AG04449 (cell line): Measurements from ENCODE around the gene TIMM17A.

Experiments used
- CTCF ChIA-PET: fragments of 350-600 bp; formaldehyde crosslinking; extraction: SDS; loops from one replicate; lab custom pipeline; 2021; ENCODE audit warnings: antibody characterized with exemption; lab: Yijun Ruan, JAX
- POLR2A ChIA-PET: fragments of 400-600, 350-600 bp; formaldehyde crosslinking; extraction: SDS; loops from one replicate; lab custom pipeline; 2020; ENCODE audit warnings: antibody characterized with exemption, inconsistent platforms; lab: Yijun Ruan, JAX
- DNase-seq: peaks from one replicate; pipeline ENCODE4 v3.0.0-alpha.2; 2010; ENCODE audit warnings: low read depth, low spot score
- H3K4me3 ChIP-seq: 2 replicates; pipeline ENCODE4 v1.5.1; 2011; ENCODE audit warnings: low read depth, mild to moderate bottlenecking, control low read depth, low read length
- TF ChIP-seq, protein P1 (sequence below): IDR thresholded peaks from one replicate; pipeline ENCODE4 v1.5.1; 2011; ENCODE audit warnings: mild to moderate bottlenecking, moderate library complexity, low read length, control low read depth, inconsistent platforms; ENCODE audit not compliant: insufficient read depth; ENCODE audit errors: missing control alignments

Gene TIMM17A

DNA sequence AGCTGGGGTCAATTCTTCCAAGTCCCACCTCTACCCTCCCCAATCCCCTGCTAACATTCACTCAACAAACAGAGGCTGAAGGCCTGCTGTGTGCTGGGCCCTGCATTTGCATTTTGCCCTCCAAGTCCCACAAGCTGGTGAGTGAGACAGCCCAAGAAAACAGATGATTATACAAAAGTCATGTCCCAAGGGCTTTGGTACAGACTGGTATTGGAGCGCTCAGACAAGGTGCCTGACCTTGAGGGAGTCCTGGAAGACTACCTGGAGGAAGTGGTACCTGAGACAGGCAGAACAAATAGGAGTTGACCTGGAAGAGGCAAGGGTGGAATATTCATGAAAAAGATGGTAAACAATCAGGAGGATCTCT lies 13.2 kb upstream of the TIMM17A start:
- TF ChIP-seq, protein P1, sequence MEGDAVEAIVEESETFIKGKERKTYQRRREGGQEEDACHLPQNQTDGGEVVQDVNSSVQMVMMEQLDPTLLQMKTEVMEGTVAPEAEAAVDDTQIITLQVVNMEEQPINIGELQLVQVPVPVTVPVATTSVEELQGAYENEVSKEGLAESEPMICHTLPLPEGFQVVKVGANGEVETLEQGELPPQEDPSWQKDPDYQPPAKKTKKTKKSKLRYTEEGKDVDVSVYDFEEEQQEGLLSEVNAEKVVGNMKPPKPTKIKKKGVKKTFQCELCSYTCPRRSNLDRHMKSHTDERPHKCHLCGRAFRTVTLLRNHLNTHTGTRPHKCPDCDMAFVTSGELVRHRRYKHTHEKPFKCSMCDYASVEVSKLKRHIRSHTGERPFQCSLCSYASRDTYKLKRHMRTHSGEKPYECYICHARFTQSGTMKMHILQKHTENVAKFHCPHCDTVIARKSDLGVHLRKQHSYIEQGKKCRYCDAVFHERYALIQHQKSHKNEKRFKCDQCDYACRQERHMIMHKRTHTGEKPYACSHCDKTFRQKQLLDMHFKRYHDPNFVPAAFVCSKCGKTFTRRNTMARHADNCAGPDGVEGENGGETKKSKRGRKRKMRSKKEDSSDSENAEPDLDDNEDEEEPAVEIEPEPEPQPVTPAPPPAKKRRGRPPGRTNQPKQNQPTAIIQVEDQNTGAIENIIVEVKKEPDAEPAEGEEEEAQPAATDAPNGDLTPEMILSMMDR = no peak

DNA sequence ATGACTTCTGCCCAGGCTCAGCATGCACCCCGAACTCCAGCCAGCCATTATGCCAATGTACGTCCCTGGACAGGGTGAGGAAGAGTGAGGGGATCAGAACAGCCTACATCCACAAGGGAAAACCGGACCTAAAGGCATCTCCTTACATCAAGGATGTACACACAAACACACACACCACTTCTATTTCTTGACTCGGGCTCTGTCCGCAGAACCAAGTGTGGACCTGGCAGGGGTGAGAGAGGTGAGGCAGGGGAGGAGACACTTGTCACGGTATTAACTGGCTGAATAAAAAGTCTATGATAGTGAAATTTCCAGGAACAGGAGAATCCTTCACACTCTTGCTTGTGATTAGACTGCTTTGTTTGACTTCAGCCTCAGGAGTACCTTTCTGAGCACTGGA lies 11.3 kb upstream of the TIMM17A start:
- peak overlapping the region; percentile 85 for H3K4me3 ChIP-seq
- POLR2A ChIA-PET = interaction anchor here (0.9 to 1.4 kb wide), 2 partner anchors 26 to 38 kb away, joined by 3 to 5 read pairs; no protein-coding TSS in a partner anchor
- TF ChIP-seq, protein P1 = no peak
- CTCF ChIA-PET = interaction anchor here (0.6 to 3.5 kb wide), 6 partner anchors 9 to 66 kb away, joined by 3 to 63 read pairs (median 6); partner anchors contain the start of gene TIMM17A
- no peak for DNase-seq

More for the DNA sequence above, 13.2 kb upstream of the TIMM17A start:
- DNase-seq = no peak
- CTCF ChIA-PET = interaction anchor here (1.3 to 2.1 kb wide), 3 partner anchors 10 to 46 kb away, joined by 3 to 12 read pairs (median 3); no protein-coding TSS in a partner anchor
- POLR2A ChIA-PET = no interaction called here
- peak overlapping the region; percentile 43 for H3K4me3 ChIP-seq

DNA sequence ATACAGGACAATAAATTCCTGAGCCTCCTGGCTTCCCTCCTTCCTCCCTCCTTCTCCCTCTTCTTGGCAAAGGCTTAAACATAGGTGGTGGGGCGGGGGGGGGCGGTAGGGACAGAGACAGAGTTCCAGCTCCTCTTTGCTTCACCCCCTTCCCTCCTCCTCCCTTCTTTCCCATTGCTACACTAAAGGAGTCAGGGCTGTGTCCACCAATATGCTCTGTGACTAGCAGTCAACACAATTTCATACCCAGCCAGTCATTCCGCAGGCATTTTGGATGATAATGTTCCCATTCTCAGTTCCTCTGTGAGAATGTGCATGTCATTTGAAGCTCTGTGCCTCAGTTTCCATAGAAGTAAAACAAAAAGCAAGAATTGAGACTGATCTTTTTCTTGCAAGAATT lies 10.7 kb upstream of the TIMM17A start:
- peak overlapping the region; percentile 85 for H3K4me3 ChIP-seq
- TF ChIP-seq, protein P1 = no peak
- DNase-seq = no peak
- ChIA-PET CTCF (interaction anchor here (1.1 to 3.5 kb wide), 13 partner anchors 10 to 92 kb away, joined by 3 to 63 read pairs (median 7); partner anchors contain the start of gene TIMM17A), POLR2A (interaction anchor here (0.9 to 2.8 kb wide), 5 partner anchors 27 to 49 kb away, joined by 3 to 22 read pairs (median 5); partner anchors contain the start of gene RNPEP)

DNA sequence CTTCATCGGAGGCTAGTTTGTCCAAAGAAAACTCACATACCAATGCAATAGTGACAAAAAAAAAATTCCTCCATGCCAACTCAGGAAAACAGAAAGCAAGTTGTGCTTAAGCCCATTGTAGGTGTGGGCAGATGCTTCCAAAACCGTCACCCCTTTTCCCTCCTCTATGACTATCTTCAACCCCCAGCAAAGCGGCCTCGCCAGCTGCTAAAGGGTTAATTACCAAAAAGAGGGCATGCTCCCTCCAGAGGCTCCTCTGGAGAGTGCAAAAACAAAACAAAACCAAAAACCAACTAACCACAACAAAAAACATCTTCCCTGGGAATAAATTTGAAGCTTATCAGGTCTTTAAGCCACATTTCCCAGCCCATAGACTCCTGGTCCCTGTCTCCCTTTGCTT lies 10.1 kb upstream of the TIMM17A start:
- ChIA-PET CTCF (interaction anchor here (0.8 to 3.5 kb wide), 19 partner anchors 9 to 103 kb away, joined by 3 to 63 read pairs (median 5); partner anchors contain the start of gene TIMM17A), POLR2A (interaction anchor here (1.0 to 2.8 kb wide), 6 partner anchors 10 to 49 kb away, joined by 3 to 22 read pairs (median 12); partner anchors contain the start of genes RNPEP and TIMM17A)
- TF ChIP-seq, protein P1 = peak; percentile 44
- DNase-seq = no peak
- H3K4me3 ChIP-seq = peak overlapping the region; percentile 85

DNA sequence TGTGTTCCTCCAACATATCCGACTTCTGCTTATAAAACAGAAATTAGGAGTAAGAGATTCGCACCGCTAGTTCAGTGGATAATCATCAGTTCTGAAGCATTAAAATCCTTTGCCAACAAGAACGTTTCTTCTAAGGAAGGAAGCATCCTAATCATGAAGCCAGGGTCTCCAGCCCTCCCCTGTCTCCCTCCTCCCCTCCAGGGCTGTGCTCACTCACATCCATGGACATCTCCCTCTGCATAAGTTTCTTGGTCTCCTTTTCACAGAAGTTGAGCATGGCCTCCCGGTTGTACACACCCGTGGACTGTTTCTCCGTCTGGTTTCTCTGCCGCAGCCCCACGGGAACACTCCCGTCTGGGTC lies 9.5 kb upstream of the TIMM17A start:
- TF ChIP-seq, protein P1 = no peak
- DNase-seq = no peak
- ChIA-PET POLR2A (interaction anchor here (0.6 to 2.8 kb wide), 14 partner anchors 7 to 73 kb away, joined by 3 to 22 read pairs (median 5); partner anchors contain the start of gene TIMM17A), CTCF (interaction anchor here (0.8 to 3.5 kb wide), 19 partner anchors 9 to 104 kb away, joined by 3 to 63 read pairs (median 5); partner anchors contain the start of gene TIMM17A)
- H3K4me3 ChIP-seq = peak overlapping the region; percentile 85

DNA sequence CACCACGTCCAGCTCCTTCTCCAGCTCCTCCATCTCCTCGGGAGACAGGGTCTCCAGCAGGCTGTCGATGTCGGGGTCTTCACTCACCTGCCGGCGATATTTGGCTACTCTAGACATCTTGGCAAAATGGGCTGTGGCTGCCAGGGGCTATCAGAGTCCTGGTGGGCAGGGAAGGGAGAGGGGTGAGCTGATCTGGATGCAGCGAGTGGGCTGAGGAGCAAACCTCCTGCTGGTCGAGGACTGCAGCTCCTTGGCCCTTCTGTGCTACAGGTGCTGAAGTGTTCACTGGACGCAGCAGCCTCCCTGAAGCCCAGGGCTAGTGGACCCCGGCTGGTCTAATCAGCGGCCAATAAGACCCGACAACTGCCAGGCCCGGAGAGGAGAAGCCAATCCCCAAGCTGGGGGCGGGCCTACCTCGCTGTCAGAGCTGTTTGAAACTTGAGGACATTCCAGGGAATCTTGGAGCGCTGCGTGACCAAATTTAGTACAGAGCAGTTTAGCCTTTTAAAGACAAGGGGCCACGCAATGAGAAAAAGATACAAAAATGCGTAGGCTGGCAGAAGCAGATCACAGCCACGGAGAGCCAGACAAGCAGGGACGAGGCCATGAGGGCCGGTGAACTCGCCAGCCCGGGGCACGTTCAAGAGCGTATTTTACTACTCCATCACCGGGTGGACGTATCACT lies 8.9 kb upstream of the TIMM17A start, which contains the start of gene LMOD1:
Gene LMOD1 (minus strand): TSS at position 325 of the 685 bp plus-strand sequence. CDS start 208 bp downstream, at position 117.
- peak within 1 kb of the TSS; percentile 85 for H3K4me3 ChIP-seq
- POLR2A ChIA-PET = interaction anchor here (0.6 to 2.8 kb wide), 15 partner anchors 8 to 407 kb away, joined by 3 to 22 read pairs (median 5); partner anchors contain the start of gene TIMM17A
- TF ChIP-seq, protein P1 = no peak
- DNase-seq = peak; percentile 95
- CTCF ChIA-PET = interaction anchor here (0.9 to 3.5 kb wide), 14 partner anchors 9 to 68 kb away, joined by 3 to 63 read pairs (median 5); partner anchors contain the start of gene TIMM17A
